Measurements from ENCODE around the gene NPAS3. TPM values are rescaled to one million over a fixed set of nuclear protein-coding genes. Genes with fewer than 3 reads are reported as not detected.

Gene NPAS3
- total and polyA plus RNA-seq, 2 donors (not counting 1 experiment from before 2014, with no cell fraction given) = 0.10 to 0.50 TPM

DNA sequence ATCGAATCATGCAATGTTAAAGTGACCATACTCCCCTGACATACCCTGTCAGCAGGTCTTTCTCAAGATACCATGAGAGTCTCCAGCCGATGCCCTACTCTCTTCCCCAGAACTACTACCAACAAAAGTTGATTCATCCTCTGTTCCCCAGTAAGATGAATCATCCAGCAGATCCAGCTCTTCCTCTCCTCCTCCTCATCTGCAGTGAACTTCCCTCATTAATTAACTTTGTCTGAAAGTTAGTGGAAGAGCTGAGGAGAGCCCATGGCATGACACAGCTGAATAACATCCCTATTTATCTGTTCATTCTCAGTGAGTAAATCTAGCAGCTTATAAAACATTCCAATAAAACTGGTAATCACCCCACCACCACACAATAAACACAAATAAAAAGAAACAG lies 798.8 kb downstream of the NPAS3 start:
- H3K9me3 ChIP-seq (ENCODE audit: control insufficient read depth, insufficient read depth, low read depth, low read length) = no peaks in the 10 kb centered on the region
- no peaks in the 10 kb centered on the region for H3K79me2 ChIP-seq (ENCODE audit: control insufficient read depth, insufficient read depth, low read length)
- no peak overlapping the region for H3K9ac ChIP-seq (ENCODE audit: insufficient read depth, low read length)

DNA sequence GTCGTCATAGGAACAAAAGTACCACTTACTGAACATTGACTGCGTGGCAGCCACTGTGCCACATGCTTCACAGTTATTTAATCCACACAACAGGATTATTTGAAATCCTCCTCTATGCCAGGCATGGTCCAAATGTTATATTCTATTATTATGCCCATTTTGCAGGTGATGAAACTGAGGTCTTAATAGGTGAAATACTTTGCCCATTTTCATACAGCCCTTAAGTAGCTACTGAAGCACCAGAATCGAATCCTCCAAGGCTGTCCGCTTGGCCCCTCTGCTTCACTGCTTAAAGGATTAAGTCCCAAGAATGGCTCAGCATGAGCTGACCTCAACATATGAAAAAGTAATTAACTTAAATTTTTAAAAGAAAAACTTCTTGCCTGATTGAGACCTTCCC lies 799.4 kb downstream of the NPAS3 start:
- H3K36me3 ChIP-seq (ENCODE audit: control insufficient read depth, insufficient read depth, low read length) = no peaks in the 10 kb centered on the region
- H3K27ac ChIP-seq (ENCODE audit: insufficient read depth, low read length) = no peak overlapping the region
- no peaks in the 10 kb centered on the region for H3K9me3 ChIP-seq (ENCODE audit: control insufficient read depth, insufficient read depth, low read depth, low read length)
- no peak overlapping the region for H3K4me3 ChIP-seq (replicated peaks in 1 of 4; ENCODE audit: control extremely low read depth in 1 of 4, insufficient read depth in 1 of 4, low read depth in 3 of 4, low read length in 4 of 4)
- H3K79me2 ChIP-seq (ENCODE audit: control insufficient read depth, insufficient read depth, low read length) = no peaks in the 10 kb centered on the region
- H4K20me1 ChIP-seq (ENCODE audit: control insufficient read depth, extremely low read depth, insufficient read depth, low read length) = no peaks in the 10 kb centered on the region
- H3K27me3 ChIP-seq (ENCODE audit: control insufficient read depth, insufficient read depth, low read length) = no peaks in the 10 kb centered on the region
- no peaks in the 10 kb centered on the region for H3K4me1 ChIP-seq (ENCODE audit: control insufficient read depth, extremely low read depth, insufficient read depth, low read length)
- H3K4me2 ChIP-seq (ENCODE audit: extremely low read depth, insufficient read depth, low read length) = no peak overlapping the region
- no peak overlapping the region for H2AFZ ChIP-seq (ENCODE audit: low read length)
- TF ChIP-seq CTCF (conservative IDR thresholded peaks at IDR 0.05 in 1 of 2, IDR thresholded peaks at IDR 0.05 in 1 of 2; ENCODE audit: low read depth in 1 of 2, low read length in 2 of 2) (no peak), EZH2 (IDR thresholded peaks at IDR 0.05; ENCODE audit: low read length, missing control alignments) (no peak)
- DNase-seq (ENCODE audit: low read depth in 2 of 2) = no peak
- no peak overlapping the region for H3K9ac ChIP-seq (ENCODE audit: insufficient read depth, low read length)

More for the DNA sequence above, 798.8 kb downstream of the NPAS3 start:
- Histone ChIP-seq H3K4me3 (replicated peaks in 1 of 4; ENCODE audit: control extremely low read depth in 1 of 4, insufficient read depth in 1 of 4, low read depth in 3 of 4, low read length in 4 of 4) (no peak overlapping the region), H3K36me3 (ENCODE audit: control insufficient read depth, insufficient read depth, low read length) (no peaks in the 10 kb centered on the region), H3K4me2 (ENCODE audit: extremely low read depth, insufficient read depth, low read length) (no peak overlapping the region), H2AFZ (ENCODE audit: low read length) (no peak overlapping the region), H4K20me1 (ENCODE audit: control insufficient read depth, extremely low read depth, insufficient read depth, low read length) (no peaks in the 10 kb centered on the region), H3K27ac (ENCODE audit: insufficient read depth, low read length) (no peak overlapping the region), H3K4me1 (ENCODE audit: control insufficient read depth, extremely low read depth, insufficient read depth, low read length) (no peaks in the 10 kb centered on the region), H3K27me3 (ENCODE audit: control insufficient read depth, insufficient read depth, low read length) (no peaks in the 10 kb centered on the region)
- DNase-seq (ENCODE audit: low read depth in 2 of 2) = peak; percentile 14 to 95
- TF ChIP-seq EZH2 (IDR thresholded peaks at IDR 0.05; ENCODE audit: low read length, missing control alignments) (no peak), CTCF (conservative IDR thresholded peaks at IDR 0.05 in 1 of 2, IDR thresholded peaks at IDR 0.05 in 1 of 2; ENCODE audit: low read depth in 1 of 2, low read length in 2 of 2) (no peak)

DNA sequence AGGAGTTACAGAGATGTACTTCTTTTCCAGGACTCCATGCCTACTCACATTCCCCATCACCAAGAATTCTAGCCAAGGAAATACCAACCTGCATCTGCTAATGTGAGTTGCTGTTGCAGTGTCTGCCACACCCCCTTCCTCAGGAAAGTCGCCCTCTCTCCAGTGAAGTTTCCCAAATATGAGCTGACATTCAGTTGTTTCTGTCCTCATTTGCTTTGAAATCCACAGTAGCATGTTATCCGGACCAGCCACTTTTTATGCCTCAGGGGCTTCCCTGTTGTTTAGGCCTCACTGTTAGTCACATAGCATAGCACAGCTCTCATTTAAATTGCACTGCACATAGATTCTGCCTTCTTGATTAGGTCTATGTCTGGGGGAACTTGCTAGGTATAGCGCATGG lies 799.8 kb downstream of the NPAS3 start:
- TF ChIP-seq EZH2 (IDR thresholded peaks at IDR 0.05; ENCODE audit: low read length, missing control alignments) (no peak), CTCF (conservative IDR thresholded peaks at IDR 0.05 in 1 of 2, IDR thresholded peaks at IDR 0.05 in 1 of 2; ENCODE audit: low read depth in 1 of 2, low read length in 2 of 2) (no peak)

More for the DNA sequence above, 799.8 kb downstream of the NPAS3 start:
- Histone ChIP-seq H3K27ac (ENCODE audit: insufficient read depth, low read length) (no peak overlapping the region), H3K4me3 (replicated peaks in 1 of 4; ENCODE audit: control extremely low read depth in 1 of 4, insufficient read depth in 1 of 4, low read depth in 3 of 4, low read length in 4 of 4) (no peak overlapping the region), H2AFZ (ENCODE audit: low read length) (no peak overlapping the region), H3K4me1 (ENCODE audit: control insufficient read depth, extremely low read depth, insufficient read depth, low read length) (no peaks in the 10 kb centered on the region), H3K27me3 (ENCODE audit: control insufficient read depth, insufficient read depth, low read length) (no peaks in the 10 kb centered on the region), H3K4me2 (ENCODE audit: extremely low read depth, insufficient read depth, low read length) (no peak overlapping the region), H4K20me1 (ENCODE audit: control insufficient read depth, extremely low read depth, insufficient read depth, low read length) (no peaks in the 10 kb centered on the region), H3K79me2 (ENCODE audit: control insufficient read depth, insufficient read depth, low read length) (no peaks in the 10 kb centered on the region), H3K36me3 (ENCODE audit: control insufficient read depth, insufficient read depth, low read length) (no peaks in the 10 kb centered on the region), H3K9ac (ENCODE audit: insufficient read depth, low read length) (no peak overlapping the region), H3K9me3 (ENCODE audit: control insufficient read depth, insufficient read depth, low read depth, low read length) (no peaks in the 10 kb centered on the region)
- no peak for DNase-seq (ENCODE audit: low read depth in 2 of 2)
